Skeletal muscle satellite cell (primary cell): ENCODE data around the gene SMURF1.
"Not testable (repeated sequence)": the region's sequence is repeated elsewhere in the genome, so short reads cannot be mapped to it uniquely, and the experiment has no call there.

Experiments
- H3K27me3 ChIP-seq: 2 replicates; pipeline ENCODE4 v1.7.0; 2013; ENCODE audit warnings: low read length; ENCODE audit not compliant: control insufficient read depth, insufficient read depth
- H3K36me3 ChIP-seq: 2 replicates; pipeline ENCODE4 v1.7.0; 2013; ENCODE audit warnings: mild to moderate bottlenecking, control low read depth, low read length; ENCODE audit not compliant: insufficient read depth
- H3K4me1 ChIP-seq: 2 replicates; pipeline ENCODE4 v1.7.0; 2013; ENCODE audit warnings: low read length; ENCODE audit not compliant: control insufficient read depth, insufficient read depth
- H3K4me2 ChIP-seq: 2 replicates; pipeline ENCODE4 v1.7.0; 2013; ENCODE audit warnings: mild to moderate bottlenecking, low read length
- H3K4me3 ChIP-seq: 2 replicates; pipeline ENCODE4 v1.7.0; 2013; ENCODE audit warnings: low read length
- H3K9ac ChIP-seq: 2 replicates; pipeline ENCODE4 v1.7.0; 2013; ENCODE audit warnings: mild to moderate bottlenecking, low read depth, low read length, moderate library complexity
- H3K9me3 ChIP-seq: replicated peaks from 2 replicates; pipeline ENCODE4 v1.7.0; 2013; ENCODE audit warnings: mild to moderate bottlenecking, control low read depth, low read length

Gene SMURF1

GRCh38 chr7:99073839-99074446 lies 70.0 kb downstream of the SMURF1 start:
- Histone ChIP-seq H3K4me3 (no peak overlapping the region), H3K9me3 (no peaks in the 10 kb centered on the region), H3K9ac (no peak overlapping the region), H3K27me3 (no peaks in the 10 kb centered on the region), H3K36me3 (no peaks in the 10 kb centered on the region), H3K4me1 (peaks cover 5% of the 10 kb centered on the region), H3K4me2 (no peak overlapping the region)

- Histone ChIP-seq H3K4me2 (no peak overlapping the region), H3K4me1 (no peaks in the 10 kb centered on the region), H3K27me3 (no peaks in the 10 kb centered on the region), H3K4me3 (no peak overlapping the region), H3K36me3 (no peaks in the 10 kb centered on the region), H3K9ac (no peak overlapping the region), H3K9me3 (no peaks in the 10 kb centered on the region)
Observed at GRCh38 chr7:99072126-99072525, 71.8 kb downstream of the SMURF1 start.

- Histone ChIP-seq H3K4me2 (no peak overlapping the region), H3K4me3 (no peak overlapping the region), H3K27me3 (no peaks in the 10 kb centered on the region), H3K36me3 (no peaks in the 10 kb centered on the region), H3K9me3 (no peaks in the 10 kb centered on the region), H3K4me1 (no peaks in the 10 kb centered on the region), H3K9ac (no peak overlapping the region)
Observed at GRCh38 chr7:99070361-99070760, 73.5 kb downstream of the SMURF1 start.

- H3K36me3 ChIP-seq, result peaks cover 7% of the 10 kb centered on the region
- no peaks in the 10 kb centered on the region for H3K9me3 ChIP-seq
- H3K4me2 ChIP-seq, result no peak overlapping the region
- H3K4me3 ChIP-seq, result no peak overlapping the region
- H3K9ac ChIP-seq, result no peak overlapping the region
- H3K27me3 ChIP-seq, result no peaks in the 10 kb centered on the region
- no peaks in the 10 kb centered on the region for H3K4me1 ChIP-seq
Observed at GRCh38 chr7:99061001-99061776, 82.7 kb downstream of the SMURF1 start.

- Histone ChIP-seq H3K4me2 (no peak overlapping the region), H3K9me3 (no peaks in the 10 kb centered on the region), H3K27me3 (no peaks in the 10 kb centered on the region), H3K36me3 (peaks cover 50% of the 10 kb centered on the region), H3K9ac (no peak overlapping the region), H3K4me3 (no peak overlapping the region), H3K4me1 (no peaks in the 10 kb centered on the region)
Observed at GRCh38 chr7:99054781-99055180, 89.1 kb downstream of the SMURF1 start.

- peaks cover 69% of the 10 kb centered on the region for H3K36me3 ChIP-seq
- no peaks in the 10 kb centered on the region for H3K4me1 ChIP-seq
- no peak overlapping the region for H3K9ac ChIP-seq
- no peak overlapping the region for H3K4me2 ChIP-seq
- no peaks in the 10 kb centered on the region for H3K9me3 ChIP-seq
- H3K27me3 ChIP-seq, result no peaks in the 10 kb centered on the region
- no peak overlapping the region for H3K4me3 ChIP-seq
Observed at GRCh38 chr7:99050971-99051370, 92.9 kb downstream of the SMURF1 start.

GRCh38 chr7:99047526-99048077 lies 96.3 kb downstream of the SMURF1 start:
- H3K27me3 ChIP-seq, result no peaks in the 10 kb centered on the region
- no peak overlapping the region for H3K4me3 ChIP-seq
- H3K36me3 ChIP-seq, result peaks cover 67% of the 10 kb centered on the region
- H3K4me2 ChIP-seq, result no peak overlapping the region
- no peaks in the 10 kb centered on the region for H3K9me3 ChIP-seq
- H3K9ac ChIP-seq, result no peak overlapping the region
- peaks cover 5% of the 10 kb centered on the region for H3K4me1 ChIP-seq

- H3K27me3 ChIP-seq, result no peaks in the 10 kb centered on the region
- no peak overlapping the region for H3K9ac ChIP-seq
- no peak overlapping the region for H3K4me3 ChIP-seq
- no peaks in the 10 kb centered on the region for H3K9me3 ChIP-seq
- H3K4me1 ChIP-seq, result peaks cover 5% of the 10 kb centered on the region
- H3K4me2 ChIP-seq, result no peak overlapping the region
- peaks cover 62% of the 10 kb centered on the region for H3K36me3 ChIP-seq
Observed at GRCh38 chr7:99046722-99047121, 97.2 kb downstream of the SMURF1 start.

GRCh38 chr7:99046262-99046661 lies 97.6 kb downstream of the SMURF1 start:
- H3K4me3 ChIP-seq, H3K4me2 ChIP-seq, H3K9ac ChIP-seq, H3K9me3 ChIP-seq, H3K4me1 ChIP-seq, H3K27me3 ChIP-seq: not testable (repeated sequence)
- H3K36me3 ChIP-seq, result peaks cover 62% of the 10 kb centered on the region

- not testable (repeated sequence) for H3K4me1 ChIP-seq, H3K9ac ChIP-seq, H3K27me3 ChIP-seq, H3K4me3 ChIP-seq, H3K9me3 ChIP-seq, H3K4me2 ChIP-seq
- H3K36me3 ChIP-seq, result peaks cover 66% of the 10 kb centered on the region
Observed at GRCh38 chr7:99044858-99045257, 99.0 kb downstream of the SMURF1 start.

- no peak overlapping the region for H3K9ac ChIP-seq
- peaks cover 64% of the 10 kb centered on the region for H3K36me3 ChIP-seq
Observed at GRCh38 chr7:99042957-99043356, 101.0 kb downstream of the SMURF1 start.

GRCh38 chr7:99041526-99041925 lies 102.4 kb downstream of the SMURF1 start:
- Histone ChIP-seq H3K27me3 (no peaks in the 10 kb centered on the region), H3K36me3 (peaks cover 64% of the 10 kb centered on the region), H3K4me2 (no peak overlapping the region), H3K4me1 (peaks cover 8% of the 10 kb centered on the region), H3K9ac (no peak overlapping the region), H3K9me3 (no peaks in the 10 kb centered on the region), H3K4me3 (no peak overlapping the region)

More at GRCh38 chr7:99042957-99043356, 101.0 kb downstream of the SMURF1 start:
- H3K9me3 ChIP-seq, result no peaks in the 10 kb centered on the region
- H3K4me3 ChIP-seq, result no peak overlapping the region
- H3K4me1 ChIP-seq, result peaks cover 8% of the 10 kb centered on the region
- H3K27me3 ChIP-seq, result no peaks in the 10 kb centered on the region
- H3K4me2 ChIP-seq, result no peak overlapping the region
